HG03442 (cell line): ENCODE measurements around the gene PSMD5.

Experiments
- ATAC-seq: cut with Tn5 transposase; IDR thresholded peaks from one replicate; pipeline ENCODE4 v1.9.1; 2021; ENCODE audit warnings: mild to moderate bottlenecking, moderate library complexity; ENCODE audit not compliant: unreplicated experiment

The PSMD5 gene

GRCh38 chr9:120842685-120843485, at the start of gene PSMD5:
Gene PSMD5, minus strand, starts transcription at chr9:120842922. Its CDS starts 13 bp downstream, at chr9:120842909.
- peak; percentile 99 for ATAC-seq

GRCh38 chr9:120891884-120892747, 49.4 kb upstream of the PSMD5 start:
- peak; percentile 35 for ATAC-seq

DNA sequence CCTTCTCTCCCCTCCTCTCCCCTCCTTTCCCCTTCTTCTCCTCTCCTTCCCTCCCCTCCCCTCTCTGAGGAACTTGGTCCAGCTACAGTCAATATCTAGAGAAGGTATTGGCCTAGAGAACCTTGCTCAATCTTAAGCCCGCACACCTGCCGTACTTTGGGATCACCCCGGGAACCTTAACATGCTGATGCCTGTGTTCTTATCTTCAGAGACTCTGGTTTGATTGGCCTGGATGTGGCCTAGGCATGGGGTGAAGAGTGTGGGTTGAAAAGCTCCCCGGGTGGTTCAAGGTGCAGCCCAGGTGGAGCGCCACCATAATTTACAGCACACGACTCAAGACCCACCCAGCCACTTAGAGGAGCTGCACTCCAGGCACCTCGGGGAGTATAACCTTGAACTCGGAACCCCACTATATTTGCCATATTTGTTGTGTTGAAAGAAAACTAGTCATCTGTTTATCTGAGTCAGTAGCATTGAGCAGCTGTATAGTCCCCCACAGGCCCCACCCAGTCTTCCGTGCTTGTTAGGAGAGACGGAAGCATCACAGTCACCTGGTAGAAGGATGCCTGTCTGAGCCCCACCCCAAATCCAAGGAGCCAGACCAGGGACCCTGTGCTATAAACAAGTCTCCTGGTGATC, 48.6 kb upstream of the PSMD5 start:
- ATAC-seq, result no peak

DNA sequence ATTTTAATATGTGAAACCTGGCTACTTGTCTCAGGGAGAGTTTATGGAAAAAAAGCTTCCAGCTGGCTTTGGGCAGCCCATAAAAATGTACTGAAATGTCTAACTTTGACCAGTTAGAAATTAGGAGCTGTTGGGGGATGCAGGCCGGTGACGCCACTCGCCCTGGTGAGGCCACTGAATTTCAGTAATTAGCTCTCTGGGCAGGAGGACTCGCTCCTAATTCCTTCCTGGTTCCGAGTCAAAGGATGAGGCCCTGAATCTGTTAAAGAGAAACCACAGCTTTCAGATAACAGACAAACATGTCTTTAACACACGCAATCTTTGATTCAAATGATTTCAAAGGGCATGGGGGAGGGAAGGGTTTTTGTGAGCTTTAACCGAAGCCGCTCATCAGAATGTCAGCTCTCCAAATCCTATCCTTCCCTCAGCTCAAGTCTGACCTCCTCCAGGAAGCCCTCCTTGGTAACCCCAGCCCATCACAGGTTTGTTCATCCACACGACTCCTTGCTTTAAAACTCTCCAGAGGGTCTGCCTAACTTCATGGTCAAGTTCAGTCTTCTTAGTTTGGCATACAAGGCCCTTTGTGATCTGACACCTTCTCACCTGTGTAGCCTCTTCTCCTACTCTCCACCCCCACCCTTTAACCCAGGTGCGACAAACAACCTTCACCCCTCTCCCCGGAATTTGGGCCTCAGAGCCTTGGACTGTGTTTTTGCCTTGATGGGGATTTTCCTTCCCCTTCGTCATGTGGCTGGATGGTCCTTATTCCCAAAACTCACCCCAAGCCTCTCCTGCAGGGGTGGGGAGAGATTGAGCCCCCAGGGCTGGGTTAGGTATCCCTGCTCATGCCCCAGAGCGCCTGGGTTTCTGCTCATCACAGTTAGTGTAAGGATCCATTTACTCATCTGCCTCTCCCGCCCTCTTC, 47.9 kb upstream of the PSMD5 start:
- no peak for ATAC-seq

- ATAC-seq, result no peak
Observed at GRCh38 chr9:120889606-120890271, 47.0 kb upstream of the PSMD5 start.

DNA sequence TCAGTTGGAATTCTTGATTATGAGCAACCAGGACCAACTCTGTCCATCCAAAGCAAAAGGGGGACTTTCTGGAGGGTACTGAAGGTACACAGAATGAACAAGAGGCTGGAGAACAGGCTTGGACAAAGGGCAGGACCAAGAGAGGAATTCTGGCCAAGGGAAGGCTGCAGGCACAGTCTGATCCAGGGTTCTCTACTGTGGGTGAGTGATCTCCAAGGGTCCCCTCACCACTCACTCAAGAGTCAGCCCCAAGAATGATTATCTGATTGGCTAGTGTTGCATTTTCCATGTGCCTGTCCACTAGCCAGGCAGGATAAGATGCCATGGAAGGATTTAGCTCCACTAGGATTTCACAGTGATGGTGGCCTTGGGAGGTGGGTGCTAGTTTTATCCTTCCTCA, 45.9 kb upstream of the PSMD5 start:
- ATAC-seq, result no peak

DNA sequence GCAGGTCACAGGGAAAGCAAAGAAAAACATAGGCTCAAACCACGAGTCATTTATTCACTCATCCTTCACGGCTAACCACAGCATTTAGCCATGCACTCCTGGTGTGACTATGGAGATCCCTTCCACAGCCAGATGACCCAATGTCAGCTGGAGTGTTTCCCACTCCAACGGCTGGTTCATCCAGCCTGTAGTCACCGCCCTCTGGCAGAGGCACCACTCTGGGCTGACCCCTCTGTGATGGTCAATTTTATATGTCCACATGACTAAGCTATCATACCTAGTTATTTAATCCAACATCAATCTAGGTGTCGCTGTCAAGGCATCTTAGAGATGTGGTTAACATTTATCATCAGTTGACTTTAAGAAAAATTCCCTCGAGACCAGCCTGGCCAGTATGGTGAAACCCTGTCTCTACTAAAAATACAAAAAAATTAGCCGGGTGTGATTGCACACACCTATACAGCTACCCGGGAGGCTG, 43.8 kb upstream of the PSMD5 start:
- ATAC-seq, result no peak

GRCh38 chr9:120885958-120886357, 43.2 kb upstream of the PSMD5 start:
- no peak for ATAC-seq

DNA sequence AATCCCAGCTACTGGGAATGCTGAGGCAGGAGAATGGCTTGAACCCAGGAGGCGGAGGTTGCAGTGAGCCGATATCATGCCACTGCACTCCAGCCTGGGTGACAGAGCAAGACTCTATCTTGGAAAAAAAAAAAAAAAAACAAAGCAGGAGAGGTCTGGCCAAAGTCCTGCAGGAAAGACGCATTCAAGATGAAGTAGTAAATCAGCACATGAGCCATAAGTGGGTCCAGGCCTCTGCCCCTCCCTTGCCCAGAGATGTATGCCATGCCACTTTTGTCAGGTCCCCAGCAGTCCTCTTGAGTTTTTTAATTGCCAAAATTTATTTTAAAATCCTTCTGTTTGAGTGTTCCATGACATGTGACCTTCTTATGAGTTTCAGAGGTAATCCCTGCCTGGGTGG, 42.7 kb upstream of the PSMD5 start:
- no peak for ATAC-seq

- ATAC-seq, result no peak
Observed at GRCh38 chr9:120883608-120883996, 40.9 kb upstream of the PSMD5 start.

- ATAC-seq, result no peak
Observed at GRCh38 chr9:120882935-120883607, 40.3 kb upstream of the PSMD5 start.

DNA sequence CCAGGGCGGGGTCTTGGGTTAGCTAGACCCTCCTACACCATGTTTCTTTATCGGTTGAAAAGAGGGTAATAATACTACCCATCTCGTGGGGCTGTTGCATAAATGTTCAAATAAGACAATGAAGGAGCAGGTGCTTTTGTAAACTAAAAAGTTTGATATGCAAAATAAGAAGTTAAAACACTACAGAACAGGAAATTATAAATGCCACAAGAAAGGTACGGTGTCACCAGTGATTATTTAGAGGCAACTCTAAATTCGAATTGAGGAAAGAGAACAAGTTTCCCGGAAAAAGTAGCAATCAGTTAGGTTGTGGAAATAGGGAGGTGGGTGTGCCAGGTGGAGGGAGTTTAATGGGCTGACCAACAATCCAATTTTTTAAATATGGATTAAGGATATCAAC, 36.7 kb upstream of the PSMD5 start:
- no peak for ATAC-seq

- ATAC-seq, result no peak
Observed at GRCh38 chr9:120878188-120879130, 35.7 kb upstream of the PSMD5 start.

- peak; percentile 40 for ATAC-seq
Observed at GRCh38 chr9:120877276-120878034, 34.7 kb upstream of the PSMD5 start.

- ATAC-seq, result no peak
Observed at GRCh38 chr9:120876842-120877240, 34.1 kb upstream of the PSMD5 start, which contains the start of gene PHF19. Gene PHF19, minus strand, starts transcription at chr9:120877188. Its CDS starts 2,447 bp downstream, at chr9:120874741.

- peak; percentile 56 for ATAC-seq
Observed at GRCh38 chr9:120875954-120876841, 33.5 kb upstream of the PSMD5 start.
